ENCODE measurements around the gene IGF1R.

The IGF1R gene

DNA sequence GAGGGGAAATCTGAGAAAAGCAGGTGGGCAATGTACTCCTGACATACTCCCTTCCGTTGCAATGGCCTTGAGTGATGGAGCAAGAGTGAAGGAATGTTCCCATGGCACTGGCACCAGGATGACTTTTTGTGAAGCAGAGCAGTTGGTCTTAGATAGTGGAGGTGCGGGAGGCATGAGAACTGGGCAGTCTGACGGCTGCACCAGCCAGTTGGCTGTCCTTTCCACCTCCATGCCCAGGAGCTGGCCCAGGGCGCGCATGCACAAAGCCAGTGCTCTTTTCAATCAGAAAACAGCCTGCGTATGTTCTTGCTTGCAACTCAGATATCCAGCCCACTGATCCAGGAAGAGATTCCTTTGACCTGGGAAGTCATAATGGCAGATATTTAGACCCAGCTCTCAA, 222.4 kb downstream of the IGF1R start:
- no peak for DNase-seq

DNA sequence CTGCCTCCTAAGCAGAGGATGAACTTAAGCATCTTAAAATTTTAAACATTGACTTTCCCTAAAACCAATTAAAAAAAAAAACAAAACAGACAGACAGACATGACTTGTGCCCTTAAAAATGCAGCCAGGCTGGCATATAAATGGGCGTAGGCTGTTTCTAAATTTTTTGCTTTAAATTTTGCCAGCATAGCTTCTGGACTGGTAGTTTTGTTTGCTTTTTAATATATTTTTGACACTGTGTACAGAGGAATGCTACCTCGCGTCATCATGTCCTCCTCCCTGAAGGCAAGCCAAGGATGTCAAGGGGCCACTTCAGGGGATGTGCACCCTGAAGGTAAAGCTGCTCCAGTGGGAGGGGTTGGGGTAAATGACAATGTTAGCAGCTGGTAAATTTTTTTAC, 224.4 kb downstream of the IGF1R start:
- no peak for DNase-seq

DNA sequence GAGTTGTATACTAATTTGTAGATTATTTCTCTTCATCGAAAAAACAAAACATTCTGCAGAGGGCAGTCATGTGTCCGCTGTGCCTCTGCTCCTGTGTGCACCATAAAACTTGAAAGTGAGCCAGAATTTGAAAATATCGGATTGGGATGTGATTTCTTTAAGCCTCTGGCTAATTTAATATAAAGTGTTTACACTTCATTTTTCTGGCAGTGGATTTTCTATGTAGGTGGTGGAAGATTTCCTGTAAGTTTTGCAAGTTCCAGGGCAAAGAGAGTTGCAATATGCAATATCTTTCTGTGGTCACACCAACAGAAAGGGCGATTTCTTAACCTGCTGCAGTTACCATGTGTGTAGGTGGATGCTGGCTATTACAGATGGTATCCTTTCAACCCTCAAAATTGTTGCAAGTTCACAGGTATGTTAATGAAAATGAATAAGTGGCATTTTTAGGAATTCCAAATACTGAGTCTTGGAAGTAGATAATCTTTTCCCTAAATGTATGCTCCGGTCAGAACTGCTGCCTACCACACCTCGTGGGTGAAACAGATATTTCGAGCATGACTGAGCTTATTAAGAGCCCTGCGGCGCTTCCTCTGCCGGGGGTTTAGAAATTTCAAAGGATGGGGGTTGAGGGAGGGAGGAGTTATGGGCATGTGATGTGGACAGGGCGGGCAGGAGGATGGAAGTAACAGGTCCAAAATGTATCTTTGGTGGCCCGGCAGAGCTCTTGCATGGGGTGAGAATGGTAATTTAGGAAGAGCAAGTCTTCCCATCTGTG, 225.3 kb downstream of the IGF1R start:
- DNase-seq: no peak

DNA sequence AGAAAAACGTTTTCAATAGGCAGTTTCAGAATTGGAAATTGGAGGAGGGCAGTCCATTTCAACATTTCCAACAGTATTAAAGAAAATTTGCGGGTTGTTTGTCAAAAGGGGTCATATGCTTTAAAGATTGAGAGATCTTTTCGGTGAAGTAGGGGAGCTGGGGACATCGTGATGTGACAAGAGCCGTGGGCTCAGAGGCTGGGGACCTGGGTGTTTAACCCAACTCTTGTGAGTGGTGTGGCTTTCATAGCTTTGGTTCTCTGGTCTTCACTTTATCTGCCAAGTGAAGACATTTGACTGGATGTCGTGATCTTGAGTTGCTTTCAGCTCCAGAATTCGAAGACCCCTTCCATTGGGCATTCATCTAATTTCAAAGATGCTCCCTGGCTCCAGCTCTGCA, 226.0 kb downstream of the IGF1R start:
- no peak for DNase-seq

DNA sequence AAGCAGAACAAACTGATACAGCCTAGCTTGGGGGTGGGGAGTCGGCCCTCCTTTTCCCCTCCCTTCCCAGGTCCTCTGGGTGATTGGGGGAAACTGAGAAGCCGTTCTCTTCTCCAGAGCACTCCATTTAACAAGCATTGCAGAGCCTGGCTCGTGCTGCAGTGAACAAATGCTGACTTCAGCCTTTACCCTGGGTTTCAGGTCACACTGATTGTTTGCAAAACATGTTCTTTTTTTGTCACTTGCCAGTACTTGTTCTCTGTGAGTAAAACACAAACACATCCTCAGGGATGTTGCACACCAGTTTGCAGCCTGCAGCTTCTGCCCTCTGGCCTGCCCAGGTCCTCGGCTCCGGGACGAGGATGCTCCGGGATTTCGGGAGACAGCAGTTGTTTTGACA, 226.4 kb downstream of the IGF1R start:
- DNase-seq: no peak

DNA sequence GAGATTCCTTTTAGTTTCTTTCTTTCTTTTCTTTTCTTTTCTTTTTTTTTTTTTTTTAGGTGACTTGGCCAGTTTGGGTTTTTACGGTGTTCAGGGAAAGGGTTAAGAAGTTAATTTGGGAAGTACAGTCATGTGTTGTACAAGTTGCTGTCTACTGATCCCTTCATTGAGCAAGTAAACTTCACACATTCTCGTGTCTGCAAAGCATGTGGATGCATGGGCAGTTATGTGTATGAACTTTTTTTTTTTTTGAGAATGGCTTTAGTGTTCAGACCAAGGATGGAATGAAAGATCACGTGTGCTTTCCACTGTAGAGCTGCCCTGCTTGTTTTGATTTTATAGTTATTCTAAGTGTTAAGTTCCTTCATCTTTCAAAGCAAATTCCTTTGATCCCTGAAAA, 227.0 kb downstream of the IGF1R start:
- DNase-seq: no peak

DNA sequence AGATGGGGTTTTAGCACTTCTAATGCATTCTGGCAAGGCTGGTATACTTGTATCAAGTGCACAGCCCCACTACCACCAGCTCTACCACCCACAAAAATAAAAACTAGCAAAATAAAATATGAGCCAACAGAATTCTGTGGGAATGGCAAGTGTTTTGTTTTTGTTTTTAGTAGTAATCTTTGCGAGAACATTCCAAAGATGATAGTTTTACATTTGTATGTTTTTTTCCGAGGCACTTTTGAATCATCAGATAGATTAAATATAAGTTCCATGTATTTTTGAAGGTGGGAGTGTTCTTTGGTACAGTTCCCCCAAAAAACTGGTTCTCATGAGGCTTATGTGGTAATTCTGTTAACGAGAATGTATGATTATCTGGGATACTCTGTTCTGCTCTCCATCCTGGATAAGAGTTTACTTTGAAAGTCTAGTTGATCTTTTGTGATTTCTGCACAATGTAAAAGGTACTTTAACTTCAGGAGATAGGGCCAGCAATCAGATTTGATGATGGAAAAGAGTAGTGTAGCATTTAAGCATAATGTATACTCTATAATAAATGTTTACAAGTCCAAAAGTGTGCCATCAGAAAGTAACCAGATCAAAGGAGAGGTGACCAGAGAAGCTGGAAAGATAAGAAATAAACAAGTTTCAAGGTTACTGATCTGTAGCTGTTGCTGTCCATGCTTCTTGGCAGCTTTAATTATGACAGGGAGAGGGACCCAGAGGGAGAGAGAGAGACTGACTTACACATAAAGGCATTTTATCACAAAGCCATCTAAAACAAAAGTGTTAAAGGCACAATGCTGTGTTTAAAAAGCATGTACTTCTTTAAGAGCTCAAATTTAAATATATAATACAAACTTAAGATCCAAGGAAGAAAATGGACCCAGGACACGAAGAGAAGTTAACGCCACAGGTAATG, 228.4 kb downstream of the IGF1R start:
- DNase-seq: no peak

DNA sequence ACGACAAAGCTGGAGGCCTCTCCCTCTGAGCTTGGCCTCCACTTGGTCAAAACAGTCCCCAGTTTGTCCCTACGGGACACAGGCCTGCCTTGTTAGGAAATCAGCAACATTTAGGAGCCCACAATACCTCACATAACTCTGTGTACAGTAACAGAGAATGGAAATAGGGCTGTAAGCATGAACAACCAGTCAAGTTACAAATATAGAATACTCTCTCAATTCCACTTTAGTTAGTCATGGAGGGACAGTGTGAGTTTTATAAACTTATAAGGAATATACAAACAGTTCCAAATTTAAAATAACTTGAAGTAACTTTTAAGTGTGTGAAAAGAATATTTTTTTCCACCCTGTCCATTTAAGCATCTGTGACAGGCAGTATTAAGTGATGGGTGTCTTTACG, 229.8 kb downstream of the IGF1R start:
- no peak for DNase-seq

DNA sequence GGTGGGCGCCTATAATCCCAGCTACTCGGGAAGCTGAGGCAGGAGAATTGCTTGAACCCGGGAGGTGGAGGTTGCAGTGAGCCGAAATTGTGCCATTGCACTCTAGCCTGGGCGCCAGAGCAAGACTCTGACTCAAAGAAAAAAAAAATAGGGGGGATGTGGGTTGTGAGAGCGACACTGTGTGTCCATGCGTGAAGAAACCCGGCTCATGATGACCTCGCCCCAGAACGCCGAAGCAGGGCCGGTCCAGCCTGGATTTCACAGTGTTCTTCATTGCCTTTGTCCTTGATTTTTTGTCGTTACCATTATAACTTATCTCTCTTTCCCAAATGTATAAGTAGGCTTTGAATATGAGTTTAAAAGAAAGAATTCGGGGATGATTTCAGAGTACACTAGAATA, 230.5 kb downstream of the IGF1R start:
- DNase-seq: no peak

DNA sequence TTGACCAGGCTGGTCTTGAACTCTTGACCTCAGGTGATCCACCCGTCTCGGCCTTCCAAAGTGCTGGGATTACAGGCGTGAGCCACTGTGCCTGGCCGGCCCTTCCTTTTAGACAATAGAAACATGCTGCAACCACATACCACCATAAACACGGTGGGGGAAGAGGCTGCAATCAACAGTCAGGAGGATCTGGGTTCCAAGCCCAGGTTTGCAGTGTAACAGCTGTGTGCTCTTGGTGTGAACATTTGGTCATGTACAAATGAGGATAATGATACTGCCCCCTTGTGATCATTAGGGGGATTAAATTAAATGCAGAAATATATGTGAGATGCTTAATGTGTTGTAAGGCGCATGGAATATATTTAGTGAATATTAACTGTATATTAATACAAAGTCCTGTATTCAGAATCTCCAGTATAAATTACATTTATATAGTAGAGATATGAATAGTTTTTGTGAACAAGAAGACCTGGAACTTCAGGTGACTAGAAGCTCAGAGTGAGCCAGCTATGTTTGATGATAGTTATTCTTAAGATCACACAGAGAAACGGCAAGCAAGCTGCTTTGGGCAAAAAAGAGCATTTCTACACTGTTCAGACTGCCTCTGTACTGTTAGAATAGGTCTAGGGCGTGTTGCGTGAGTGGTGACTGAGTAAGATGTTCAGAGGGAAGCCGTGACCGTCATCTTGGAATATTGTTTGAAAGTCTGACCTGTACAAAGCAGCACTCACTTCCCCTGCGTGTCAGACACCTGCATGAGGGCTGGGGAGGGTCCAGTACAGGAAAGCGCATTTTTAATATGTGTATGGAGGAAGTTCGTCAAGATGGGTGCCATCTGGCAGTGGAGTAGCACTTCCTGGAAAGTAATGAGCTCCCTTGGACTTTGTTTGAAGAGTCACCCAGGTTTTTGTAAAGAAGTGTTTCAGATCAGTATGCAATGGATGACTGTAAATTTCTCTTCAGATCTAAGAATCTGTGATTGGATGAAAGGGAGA, 233.5 kb downstream of the IGF1R start:
- peak; percentile 54 for DNase-seq

DNA sequence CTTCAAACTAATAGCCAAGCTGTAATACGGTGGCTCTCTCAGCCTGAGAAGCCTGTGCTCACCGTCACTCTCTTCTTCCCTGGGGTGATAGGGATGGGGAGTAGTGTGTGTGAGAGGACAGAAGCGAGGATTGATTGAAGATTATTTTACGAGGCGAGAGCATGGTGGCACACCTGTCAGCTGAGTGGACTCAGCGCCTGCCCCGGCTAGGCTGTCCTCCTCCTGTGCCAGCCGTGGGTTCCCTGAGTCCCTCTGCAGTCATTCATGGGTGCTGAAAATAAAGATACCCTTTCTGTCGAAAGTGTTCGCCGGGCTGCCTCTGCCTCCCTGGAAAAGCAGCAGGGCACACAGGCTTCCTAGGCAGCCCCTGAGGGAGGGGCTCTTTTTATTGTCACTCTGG, 235.1 kb downstream of the IGF1R start:
- DNase-seq: no peak

DNA sequence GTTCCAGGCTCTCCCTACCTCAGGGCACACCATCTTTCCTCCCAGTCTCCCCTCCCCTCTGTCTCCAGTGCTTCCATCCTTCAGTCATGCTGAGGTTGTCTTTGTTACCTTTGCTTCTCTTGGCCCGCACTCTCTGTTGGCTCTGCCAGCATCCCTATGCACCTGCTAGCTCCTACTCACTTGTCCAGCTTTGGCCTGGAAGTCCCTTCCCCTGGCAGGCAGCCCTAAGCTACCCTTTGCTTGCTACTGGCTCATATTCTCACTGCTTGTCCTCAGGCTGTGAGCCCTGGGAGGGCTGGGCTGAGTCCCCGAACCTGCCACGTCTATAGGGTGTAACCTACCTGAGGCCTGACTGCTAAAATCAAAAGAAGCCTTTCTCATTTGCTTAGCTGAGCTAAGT, 236.6 kb downstream of the IGF1R start:
- DNase-seq: no peak

DNA sequence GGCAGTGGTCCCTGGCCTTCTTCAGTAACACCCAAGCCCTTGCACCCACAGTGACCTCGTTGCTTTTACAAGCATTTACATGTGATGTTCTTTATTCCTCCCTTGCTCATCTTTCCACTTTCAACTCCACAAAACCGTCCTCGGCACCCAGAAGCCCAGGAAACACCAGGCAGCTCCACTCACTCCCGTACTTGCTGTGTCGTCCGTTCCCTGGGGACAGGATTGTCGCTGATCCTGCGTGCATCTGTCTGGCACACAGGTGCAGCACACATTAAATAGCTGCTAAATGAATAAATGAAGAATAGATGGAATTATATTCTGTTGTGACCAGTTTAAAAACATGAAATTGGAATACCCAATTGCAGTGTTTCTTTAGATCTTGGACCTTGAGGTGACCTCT, 239.6 kb downstream of the IGF1R start:
- no peak for DNase-seq

DNA sequence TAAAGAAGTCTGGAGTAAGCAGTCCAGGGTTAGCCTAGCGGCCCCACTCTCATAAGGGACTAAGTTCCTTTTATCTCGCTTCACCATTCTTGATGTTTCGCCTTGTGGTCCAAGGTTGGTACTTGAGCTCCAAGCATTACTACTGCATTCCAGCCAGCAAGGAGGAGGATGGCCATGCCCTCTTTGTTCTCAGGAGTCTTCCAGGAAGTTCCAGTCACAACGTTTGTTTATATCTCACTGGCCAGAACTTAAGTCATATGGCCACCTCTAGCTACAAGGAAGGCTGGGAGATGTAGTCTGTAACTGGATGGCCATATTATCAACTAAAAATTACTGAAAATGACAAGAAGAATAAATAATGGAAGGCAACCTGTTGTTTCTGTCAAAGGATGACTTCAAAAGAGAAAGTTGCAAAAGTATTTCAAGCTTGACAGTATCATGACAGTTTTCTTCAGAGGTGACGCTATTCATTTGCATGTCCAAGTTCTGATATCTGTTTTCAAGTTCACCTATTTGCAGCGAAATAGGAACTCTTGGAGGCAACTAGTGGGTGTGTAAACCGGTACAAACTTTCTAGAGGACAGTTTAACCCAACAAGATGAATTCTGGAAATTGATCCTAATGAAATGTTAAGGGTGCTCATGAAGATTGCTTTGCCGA, 240.6 kb downstream of the IGF1R start:
- no peak for DNase-seq

DNA sequence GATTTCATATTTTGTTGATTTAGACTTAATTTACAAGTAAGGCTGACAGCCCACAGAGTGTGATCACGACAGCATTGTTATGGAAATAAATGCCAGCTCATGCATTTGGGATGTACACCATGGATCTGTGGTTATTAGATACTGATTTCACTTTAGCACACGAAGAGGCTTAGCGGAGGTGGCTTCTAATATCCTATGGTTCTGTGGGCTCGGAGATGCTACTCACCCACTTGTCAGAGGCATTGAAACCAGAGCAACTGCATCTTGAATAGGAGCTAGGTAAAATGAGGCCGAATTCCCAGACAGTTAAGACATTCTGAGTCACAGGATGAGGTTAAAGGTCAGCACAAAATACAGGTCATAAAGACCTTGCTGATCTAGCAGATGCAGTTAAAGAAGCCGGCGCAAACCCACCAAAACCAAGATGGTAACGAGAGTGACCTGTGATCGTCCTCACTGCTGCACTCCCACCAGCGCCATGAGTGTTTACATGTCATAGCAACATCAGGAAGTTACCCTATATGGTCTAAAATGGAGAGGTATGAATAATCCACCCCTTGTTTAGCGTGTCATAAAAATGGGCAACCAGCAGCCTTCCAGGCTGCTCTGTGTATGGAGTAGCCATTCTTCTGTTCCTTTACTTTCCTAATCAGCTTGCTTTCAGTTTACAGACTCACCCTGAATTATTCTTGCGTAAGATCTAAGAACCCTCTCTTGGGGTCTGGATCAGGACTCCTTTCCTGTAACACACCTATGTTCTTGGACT, 241.8 kb downstream of the IGF1R start:
- no peak for DNase-seq

DNA sequence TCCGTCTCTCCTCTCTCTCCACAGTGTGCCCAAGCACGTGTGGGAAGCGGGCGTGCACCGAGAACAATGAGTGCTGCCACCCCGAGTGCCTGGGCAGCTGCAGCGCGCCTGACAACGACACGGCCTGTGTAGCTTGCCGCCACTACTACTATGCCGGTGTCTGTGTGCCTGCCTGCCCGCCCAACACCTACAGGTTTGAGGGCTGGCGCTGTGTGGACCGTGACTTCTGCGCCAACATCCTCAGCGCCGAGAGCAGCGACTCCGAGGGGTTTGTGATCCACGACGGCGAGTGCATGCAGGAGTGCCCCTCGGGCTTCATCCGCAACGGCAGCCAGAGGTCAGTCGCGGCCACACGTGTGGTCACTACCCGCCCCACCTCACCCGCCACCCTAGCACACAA, 243.0 kb downstream of the IGF1R start:
- DNase-seq: no peak

DNA sequence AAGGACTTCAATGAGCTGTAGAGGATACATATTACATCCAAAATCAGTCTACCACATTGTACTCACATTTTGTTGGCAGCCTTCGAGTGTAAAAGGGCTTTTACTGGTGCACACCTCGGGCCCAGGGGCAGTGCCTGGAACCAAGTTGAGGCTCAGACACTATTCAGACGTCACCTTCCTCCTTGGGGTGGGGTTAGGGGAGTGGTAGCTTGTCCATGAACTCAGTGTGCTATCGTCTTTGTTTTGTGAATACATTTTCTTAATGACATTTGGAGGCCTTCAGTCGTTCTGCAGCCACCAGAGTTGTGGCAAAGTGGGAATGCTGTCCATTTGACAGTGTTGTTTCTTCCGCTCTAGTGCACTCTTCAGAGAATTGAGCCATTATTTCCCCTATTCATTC, 245.1 kb downstream of the IGF1R start:
- no peak for DNase-seq

DNA sequence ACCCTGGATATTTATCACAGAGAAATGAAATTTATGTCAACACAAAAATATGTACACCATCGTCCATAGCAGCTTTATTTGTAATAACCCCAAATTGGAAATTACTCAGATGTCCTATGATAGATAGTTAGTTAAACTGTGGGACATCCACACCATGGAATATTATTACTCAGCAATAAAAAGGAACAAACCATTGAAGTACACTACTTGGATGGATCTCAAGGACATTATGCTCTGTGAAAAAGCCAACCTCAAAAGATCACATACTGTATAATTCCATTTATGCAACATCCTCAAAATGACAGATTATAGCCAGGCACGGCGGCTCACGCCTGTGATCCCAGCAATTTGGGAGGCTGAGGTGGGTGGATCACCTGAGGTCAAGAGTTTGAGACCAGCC, 246.0 kb downstream of the IGF1R start:
- no peak for DNase-seq

DNA sequence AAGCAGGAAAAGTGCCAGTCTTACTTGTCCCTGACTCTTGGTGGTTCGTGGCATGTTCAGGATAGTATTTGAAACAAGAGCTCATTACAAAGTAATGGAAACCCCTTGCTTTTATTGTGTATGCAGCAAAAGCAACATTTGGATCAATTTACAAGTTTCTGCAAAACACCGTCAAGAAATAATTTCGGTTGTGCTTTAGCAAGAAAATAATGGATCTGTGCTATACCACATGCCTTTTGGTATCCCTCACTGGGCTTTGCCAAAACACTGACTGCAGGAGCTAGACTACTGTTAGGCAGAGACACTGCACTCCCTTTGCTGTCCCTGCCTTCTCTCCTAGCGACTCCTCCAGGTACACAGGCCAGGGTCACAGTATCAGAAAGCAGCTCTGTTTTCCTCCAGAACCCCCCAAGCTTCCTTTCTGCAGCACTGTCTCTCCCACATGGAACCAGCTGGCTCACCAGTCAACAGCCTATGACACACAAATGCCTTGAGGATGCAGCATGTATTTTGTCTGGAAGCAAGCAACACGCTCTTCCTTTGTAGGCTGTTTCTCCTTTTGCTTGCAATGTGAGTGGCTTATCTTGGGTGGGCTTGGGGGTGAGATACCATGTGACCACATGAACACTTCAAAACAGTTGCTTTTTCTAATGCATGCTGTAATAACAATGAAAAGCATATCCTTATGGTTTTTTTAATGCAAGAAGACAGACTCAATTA, 247.8 kb downstream of the IGF1R start:
- DNase-seq: no peak

DNA sequence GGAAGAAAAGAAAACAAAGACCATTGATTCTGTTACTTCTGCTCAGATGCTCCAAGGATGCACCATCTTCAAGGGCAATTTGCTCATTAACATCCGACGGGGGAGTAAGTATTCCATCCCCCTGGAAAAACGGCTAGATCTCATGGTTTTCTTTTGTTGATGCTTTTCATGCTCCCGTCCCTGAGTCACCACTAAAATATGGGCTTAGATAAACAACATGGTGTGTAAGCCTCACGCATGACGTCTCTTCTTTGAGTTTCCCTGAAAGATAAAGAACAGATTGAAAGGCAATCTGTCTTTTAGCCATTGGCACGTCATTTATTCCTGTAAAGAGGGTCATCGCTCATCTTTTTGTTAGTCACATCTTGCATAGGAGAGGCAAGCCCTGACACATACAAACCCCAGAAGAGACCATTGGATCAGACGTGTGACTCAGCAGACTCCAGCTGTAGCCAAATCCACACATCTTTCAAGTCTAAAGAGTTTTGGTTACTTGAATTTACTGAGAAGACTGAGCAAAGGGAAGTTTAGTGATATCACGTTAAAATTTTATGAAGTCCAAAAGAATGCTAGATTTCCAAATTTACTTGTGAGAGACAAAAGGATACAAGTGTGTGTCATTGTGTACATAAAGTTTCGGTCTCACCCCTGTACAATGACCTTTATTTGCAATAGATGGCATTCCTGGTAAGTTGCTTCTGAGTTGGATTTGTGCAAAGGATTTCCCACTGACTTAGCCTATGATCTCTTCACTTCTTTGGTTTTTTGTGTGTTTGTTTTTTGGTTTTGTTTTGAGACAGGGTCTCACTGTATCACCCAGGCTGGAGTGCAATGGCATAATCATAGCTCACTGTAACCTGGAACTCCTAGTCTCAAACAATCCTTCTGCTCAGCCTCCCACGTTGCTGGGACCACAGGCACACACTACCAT, 248.7 kb downstream of the IGF1R start:
- DNase-seq: no peak
